Measurements from ENCODE around the gene SLC35F5.

DNA sequence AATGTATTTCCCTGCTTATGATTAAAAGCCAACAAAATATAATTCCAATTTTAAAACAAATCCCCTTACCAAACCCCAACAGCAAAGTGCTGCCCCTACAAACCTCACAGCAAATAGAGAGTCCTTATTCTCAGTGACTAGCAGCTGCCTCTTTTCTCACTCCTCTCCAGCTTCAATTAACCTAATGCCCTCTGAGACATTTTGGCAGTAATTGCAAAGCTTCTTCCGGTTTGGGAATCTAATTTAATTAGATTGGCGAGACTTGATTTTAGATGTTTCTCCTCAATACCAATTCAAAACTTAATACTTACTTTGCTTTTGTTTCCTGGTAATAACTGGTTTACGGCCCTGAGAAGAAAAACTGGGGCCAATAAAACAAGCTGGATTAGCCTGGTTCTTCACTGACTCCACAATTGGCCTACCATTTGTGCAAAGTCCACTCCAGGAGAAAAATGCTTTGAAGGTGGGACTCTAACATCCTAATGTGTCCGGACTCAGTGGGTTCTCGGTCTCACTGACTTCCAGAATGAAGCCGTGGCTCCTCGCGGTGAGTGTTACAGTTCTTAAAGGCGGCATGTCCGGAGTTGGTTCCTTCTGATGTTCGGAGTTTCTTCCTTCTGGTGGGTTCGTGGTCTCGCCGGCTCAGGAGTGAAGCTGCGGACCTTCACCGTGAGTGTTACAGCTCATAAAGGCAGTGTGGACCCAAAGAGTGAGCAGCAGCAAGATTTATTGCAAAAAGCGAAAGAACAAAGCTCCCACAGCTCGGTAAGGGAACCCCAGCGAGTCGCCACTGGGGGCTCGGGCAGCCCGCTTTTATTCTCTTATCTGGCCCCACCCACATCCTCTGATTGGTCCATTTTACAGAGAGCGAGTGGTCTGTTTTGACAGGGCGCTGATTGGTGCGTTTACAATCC is 52.8 kb downstream of the SLC35F5 start:
- TF ChIP-seq, protein P1, sequence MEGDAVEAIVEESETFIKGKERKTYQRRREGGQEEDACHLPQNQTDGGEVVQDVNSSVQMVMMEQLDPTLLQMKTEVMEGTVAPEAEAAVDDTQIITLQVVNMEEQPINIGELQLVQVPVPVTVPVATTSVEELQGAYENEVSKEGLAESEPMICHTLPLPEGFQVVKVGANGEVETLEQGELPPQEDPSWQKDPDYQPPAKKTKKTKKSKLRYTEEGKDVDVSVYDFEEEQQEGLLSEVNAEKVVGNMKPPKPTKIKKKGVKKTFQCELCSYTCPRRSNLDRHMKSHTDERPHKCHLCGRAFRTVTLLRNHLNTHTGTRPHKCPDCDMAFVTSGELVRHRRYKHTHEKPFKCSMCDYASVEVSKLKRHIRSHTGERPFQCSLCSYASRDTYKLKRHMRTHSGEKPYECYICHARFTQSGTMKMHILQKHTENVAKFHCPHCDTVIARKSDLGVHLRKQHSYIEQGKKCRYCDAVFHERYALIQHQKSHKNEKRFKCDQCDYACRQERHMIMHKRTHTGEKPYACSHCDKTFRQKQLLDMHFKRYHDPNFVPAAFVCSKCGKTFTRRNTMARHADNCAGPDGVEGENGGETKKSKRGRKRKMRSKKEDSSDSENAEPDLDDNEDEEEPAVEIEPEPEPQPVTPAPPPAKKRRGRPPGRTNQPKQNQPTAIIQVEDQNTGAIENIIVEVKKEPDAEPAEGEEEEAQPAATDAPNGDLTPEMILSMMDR (IDR thresholded peaks at IDR 0.05) = no peak
- TF ChIP-seq POLR2A (IDR thresholded peaks at IDR 0.05) (no peak), POLR2AphosphoS5 (IDR thresholded peaks at IDR 0.05) (no peak), EP300 (IDR thresholded peaks at IDR 0.05) (no peak)

Data from sigmoid colon (tissue), 4 donors.